GM13977 (cell line): ENCODE measurements around the gene RUFY2.

ENCODE experiments used
- DNase-seq: peaks from one replicate; pipeline ENCODE4 v3.0.0; 2012; ENCODE audit warnings: low spot score
- CTCF ChIP-seq: IDR thresholded peaks from 2 replicates; pipeline ENCODE4 v1.5.1; 2012; ENCODE audit warnings: mild to moderate bottlenecking, control low read depth; ENCODE audit not compliant: insufficient read depth; ENCODE audit errors: extremely low read depth, missing control alignments
- in situ Hi-C: fragments of 300-500 bp; cut with MboI; formaldehyde crosslinking; loops from one replicate; pipeline ENCODE4 v1.12.0; 2022; ENCODE audit warnings: low sequenced_read_pairs, low pct_unique_long_range_greater_than_20kb, mixed read lengths, inconsistent platforms; ENCODE audit not compliant: unreplicated experiment

Gene RUFY2

GRCh38 chr10:68406111-68406814 lies 814 bp downstream of the RUFY2 start:
- no peak for TF ChIP-seq CTCF
- in situ Hi-C loops = no loop called here
- DNase-seq = peak; percentile 79

GRCh38 chr10:68403701-68404100 lies 3.4 kb downstream of the RUFY2 start:
- no peak for DNase-seq
- in situ Hi-C loops = no loop called here
- TF ChIP-seq CTCF = no peak

- no peak for DNase-seq
- no peak for TF ChIP-seq CTCF
- in situ Hi-C loops = no loop called here
Measured at GRCh38 chr10:68402276-68402675, 4.8 kb downstream of the RUFY2 start.

- in situ Hi-C loops = no loop called here
- no peak for DNase-seq
- TF ChIP-seq CTCF = no peak
Measured at GRCh38 chr10:68397005-68397404, 10.1 kb downstream of the RUFY2 start.

- in situ Hi-C loops = no loop called here
- DNase-seq = no peak
- TF ChIP-seq CTCF = no peak
Measured at GRCh38 chr10:68385740-68386139, 21.3 kb downstream of the RUFY2 start.

- DNase-seq = no peak
- TF ChIP-seq CTCF = no peak
- in situ Hi-C loops = no loop called here
Measured at GRCh38 chr10:68371604-68372003, 35.5 kb downstream of the RUFY2 start.
